ENCODE results near the gene TOM1. TPM values are rescaled to one million over a fixed set of nuclear protein-coding genes. Genes with fewer than 3 reads are reported as not detected.

Gene TOM1
- 26.9 and 28.7 TPM in 2 replicates for polyA plus RNA-seq (2012; rRNA removed)
- polyA plus RNA-seq (2012; cell fraction: cytosol; rRNA removed), result 14.2 and 18.0 TPM in 2 replicates
- 36.9 and 44.0 TPM in 2 replicates for polyA plus RNA-seq (2012; cell fraction: nucleus; rRNA removed)

- Histone ChIP-seq H3K27me3 (ENCODE audit: insufficient read depth) (no peaks in the 10 kb centered on the region), H4K20me1 (ENCODE audit: insufficient read depth) (no peaks in the 10 kb centered on the region), H2AFZ (ENCODE audit: low read depth) (peak within 1 kb of the TSS; percentile 80), H3K4me2 (peak within 1 kb of the TSS; percentile 84), H3K4me1 (ENCODE audit: control insufficient read depth in 1 of 2, insufficient read depth in 2 of 2, low read depth in 1 of 2, low read length in 1 of 2) (peaks cover 12 to 15% of the 10 kb centered on the region in 2 experiments; a peak in 2 of 4 replicates), H3F3A (replicated peaks; ENCODE audit: insufficient read depth) (peaks cover 24% of the 10 kb centered on the region), H3K79me2 (ENCODE audit: insufficient read depth) (peaks cover 37% of the 10 kb centered on the region; the same call in 1 of the 2 replicates), H3K9me3 (no peaks in the 10 kb centered on the region), H3K4me3 (ENCODE audit: low read depth in 2 of 2, low read length in 1 of 2) (peak within 1 kb of the TSS; percentile 58 to 85), H3K36me3 (replicated peaks in 1 of 2; ENCODE audit: control insufficient read depth in 1 of 2, insufficient read depth in 2 of 2, low read length in 1 of 2) (peaks cover 17 to 26% of the 10 kb centered on the region in 2 experiments), H3K9ac (peak within 1 kb of the TSS; percentile 68), H3K27ac (ENCODE audit: low read depth in 2 of 2, low read length in 1 of 2) (peak within 1 kb of the TSS; percentile 77 to 81), H3K9me2 (no peaks in the 10 kb centered on the region)
- TF ChIP-seq SMC3 (IDR thresholded peaks at IDR 0.05; ENCODE audit: low read depth, low read length) (no peak), ZBTB33 (IDR thresholded peaks at IDR 0.05; ENCODE audit: borderline replicate concordance, low read depth) (no peak), GATA2 (CRISPR knock-in tag; IDR thresholded peaks at IDR 0.05) (no peak), RXRA (IDR thresholded peaks at IDR 0.05; ENCODE audit: borderline replicate concordance, low read depth) (no peak), JUND (IDR thresholded peaks at IDR 0.05) (peak; percentile 7; the same call in 1 of the 2 replicates), TCF12 (IDR thresholded peaks at IDR 0.05) (no peak), RAD21 (IDR thresholded peaks at IDR 0.05; ENCODE audit: low read length) (no peak), CHD2 (IDR thresholded peaks at IDR 0.05; ENCODE audit: low read length, partially characterized antibody) (peak; percentile 96), GABPA (IDR thresholded peaks at IDR 0.05; ENCODE audit: low read depth) (peak; percentile 66), MAX (IDR thresholded peaks at IDR 0.05; ENCODE audit: low read depth) (peak; percentile 58; the same call in 1 of the 2 replicates), MEF2A (IDR thresholded peaks at IDR 0.05; ENCODE audit: borderline replicate concordance, low read depth) (no peak), USF1 (IDR thresholded peaks at IDR 0.05; ENCODE audit: borderline replicate concordance, low read depth) (peak; percentile 99), IRF3 (IDR thresholded peaks at IDR 0.05; ENCODE audit: low read depth, low read length) (peak; percentile 98), RCOR1 (IDR thresholded peaks at IDR 0.05; ENCODE audit: low read length) (0 out of 2 replicates have a peak, but pooled peaks have one; percentile 29), FOSL2 (IDR thresholded peaks at IDR 0.05; ENCODE audit: borderline replicate concordance, low read depth) (no peak; the same call in 1 of the 2 replicates), SIN3A (IDR thresholded peaks at IDR 0.05; ENCODE audit: borderline replicate concordance, low read depth, low read length) (peak; percentile 70; the same call in 1 of the 2 replicates), MXI1 (IDR thresholded peaks at IDR 0.05; ENCODE audit: low read depth, low read length) (peak; percentile 65), PBX3 (IDR thresholded peaks at IDR 0.05) (peak; percentile 100), USF2 (IDR thresholded peaks at IDR 0.05; ENCODE audit: borderline replicate concordance, low read depth, low read length) (peak; percentile 95), RFX5 (IDR thresholded peaks at IDR 0.05; ENCODE audit: low read length) (0 out of 2 replicates have a peak, but pooled peaks have one; percentile 17)
- POLR2A ChIA-PET, result interaction anchor here (0.6 to 1.1 kb wide), 3 partner anchors 9 to 42 kb away, joined by 3 to 6 read pairs (median 4); partner anchors contain the start of gene HMGXB4
- CTCF ChIA-PET, result interaction anchor here (0.6 to 1.6 kb wide), 6 partner anchors 8 to 1557 kb away, joined by 3 to 4 read pairs (median 3); no protein-coding TSS in a partner anchor
- DNase-seq, result peak; percentile 98
- WGBS (ENCODE audit: low lambda C conversion rate), result 0% methylated on average over 10 of the region's 64 CpGs
Measured at GRCh38 chr22:35299673-35300499, at the start of gene TOM1. Gene TOM1, plus strand, starts transcription at chr22:35299894. Its CDS starts 35 bp downstream, at chr22:35299929.

Data from SK-N-SH (cell line).